ENCODE results near the gene TSPEAR.
"Not testable (repeated sequence)": the region's sequence is repeated elsewhere in the genome, so short reads cannot be mapped to it uniquely, and the experiment has no call there.

The TSPEAR gene

DNA sequence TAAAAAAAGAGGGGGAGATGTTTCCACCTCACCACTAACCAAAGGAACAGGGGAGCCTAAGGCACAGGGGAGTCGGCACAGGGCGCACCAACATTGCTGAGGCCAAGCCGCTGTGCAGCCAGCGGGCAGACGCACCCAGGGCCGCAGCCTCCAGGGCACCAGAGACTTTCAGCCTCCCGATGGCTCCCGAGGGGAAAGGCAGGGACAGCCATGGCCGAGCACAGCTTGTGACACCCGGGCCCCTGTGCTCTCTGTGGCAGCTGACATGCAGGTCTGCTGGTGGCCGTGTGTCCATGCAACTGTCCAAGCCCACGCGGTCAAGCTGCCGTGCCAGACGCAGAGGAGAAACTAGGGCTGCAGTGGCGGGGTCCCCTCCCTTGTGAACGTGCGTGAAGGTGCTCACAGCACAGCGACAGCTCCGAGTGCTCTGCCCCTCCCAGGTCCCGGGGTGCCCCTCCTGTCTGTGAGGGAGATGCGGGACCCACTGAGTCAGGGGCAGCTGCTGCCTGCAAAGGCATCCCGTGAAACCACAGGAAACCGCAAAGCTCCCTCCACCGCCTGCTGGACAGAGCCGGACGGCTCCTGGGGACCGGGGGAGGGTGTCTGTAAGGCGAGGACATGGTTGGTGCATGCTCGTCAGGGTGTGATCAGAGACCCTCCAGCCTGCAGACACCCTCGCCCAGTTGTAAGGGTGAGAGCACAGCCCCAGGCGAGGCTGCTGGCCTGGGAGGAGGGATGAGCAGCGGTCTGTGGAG lies 62.6 kb downstream of the TSPEAR start:
- DNase-seq = no peak

DNA sequence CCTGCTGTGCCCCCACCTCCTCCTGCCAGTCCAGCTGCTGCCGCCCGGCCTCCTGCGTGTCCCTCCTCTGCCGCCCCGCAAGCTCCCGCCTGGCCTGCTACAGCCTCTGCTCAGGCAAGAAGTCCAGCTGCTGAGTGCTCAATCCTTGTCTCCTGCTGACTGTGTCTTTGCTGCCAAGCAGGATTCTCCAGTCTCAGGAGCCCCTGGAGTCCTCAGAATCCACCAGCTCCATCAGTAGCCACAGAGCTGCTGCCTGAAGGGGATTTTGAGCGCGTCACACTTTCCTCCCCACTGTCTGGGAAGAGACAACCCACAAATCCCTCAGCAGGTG lies 64.2 kb downstream of the TSPEAR start:
- DNase-seq = no peak

DNA sequence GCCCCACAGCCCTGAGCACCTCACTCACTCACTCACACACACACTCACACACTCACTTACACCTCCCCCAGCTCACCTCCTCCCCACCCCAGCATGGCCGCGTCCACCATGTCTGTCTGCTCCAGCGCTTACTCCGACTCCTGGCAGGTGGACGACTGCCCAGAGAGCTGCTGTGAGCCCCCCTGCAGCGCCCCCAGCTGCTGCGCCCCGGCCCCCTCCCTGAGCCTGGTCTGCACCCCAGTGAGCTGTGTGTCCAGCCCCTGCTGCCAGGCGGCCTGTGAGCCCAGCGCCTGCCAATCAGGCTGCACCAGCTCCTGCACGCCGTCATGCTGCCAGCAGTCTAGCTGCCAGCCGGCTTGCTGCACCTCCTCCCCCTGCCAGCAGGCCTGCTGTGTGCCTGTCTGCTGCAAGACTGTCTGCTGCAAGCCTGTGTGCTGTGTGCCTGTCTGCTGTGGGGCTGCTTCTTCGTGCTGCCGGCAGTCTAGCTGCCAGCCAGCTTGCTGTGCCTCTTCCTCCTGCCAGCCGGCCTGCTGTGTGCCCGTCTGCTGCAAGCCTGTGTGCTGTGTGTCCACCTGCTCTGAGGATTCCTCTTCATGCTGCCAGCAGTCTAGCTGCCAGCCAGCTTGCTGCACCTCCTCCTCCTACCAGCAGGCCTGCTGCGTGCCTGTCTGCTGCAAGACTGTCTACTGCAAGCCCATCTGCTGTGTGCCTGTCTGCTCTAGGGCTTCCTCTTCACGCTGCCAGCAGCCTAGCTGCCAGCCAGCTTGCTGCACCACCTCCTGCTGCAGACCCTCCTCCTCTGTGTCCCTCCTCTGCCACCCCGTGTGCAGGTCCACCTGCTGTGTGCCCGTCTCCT lies 64.8 kb downstream of the TSPEAR start, which contains the start of gene KRTAP10-11:
TSS of gene KRTAP10-11 (plus strand) at position 49 of the 856 bp plus-strand sequence. CDS start at position 94, 45 bp downstream.
- not testable (repeated sequence) for DNase-seq

DNA sequence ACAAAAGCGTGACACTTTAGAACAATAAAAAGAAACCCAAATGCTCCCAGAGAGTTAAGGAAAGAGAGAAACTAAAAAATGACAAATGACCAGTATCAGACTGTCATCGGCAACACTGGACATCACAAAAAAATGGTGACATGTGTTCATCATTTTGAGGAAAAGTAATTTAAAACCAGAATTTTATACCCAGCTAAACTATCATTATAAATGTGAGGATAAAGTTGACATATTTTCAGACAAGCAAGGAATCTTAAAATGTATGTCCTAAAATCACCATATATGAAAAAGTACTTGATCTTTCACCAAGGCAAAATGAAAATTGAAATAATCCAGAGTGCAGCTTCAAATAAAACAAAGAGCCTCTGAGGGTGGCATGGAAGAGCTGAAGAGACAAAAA lies 66.5 kb downstream of the TSPEAR start:
- no peak for DNase-seq

DNA sequence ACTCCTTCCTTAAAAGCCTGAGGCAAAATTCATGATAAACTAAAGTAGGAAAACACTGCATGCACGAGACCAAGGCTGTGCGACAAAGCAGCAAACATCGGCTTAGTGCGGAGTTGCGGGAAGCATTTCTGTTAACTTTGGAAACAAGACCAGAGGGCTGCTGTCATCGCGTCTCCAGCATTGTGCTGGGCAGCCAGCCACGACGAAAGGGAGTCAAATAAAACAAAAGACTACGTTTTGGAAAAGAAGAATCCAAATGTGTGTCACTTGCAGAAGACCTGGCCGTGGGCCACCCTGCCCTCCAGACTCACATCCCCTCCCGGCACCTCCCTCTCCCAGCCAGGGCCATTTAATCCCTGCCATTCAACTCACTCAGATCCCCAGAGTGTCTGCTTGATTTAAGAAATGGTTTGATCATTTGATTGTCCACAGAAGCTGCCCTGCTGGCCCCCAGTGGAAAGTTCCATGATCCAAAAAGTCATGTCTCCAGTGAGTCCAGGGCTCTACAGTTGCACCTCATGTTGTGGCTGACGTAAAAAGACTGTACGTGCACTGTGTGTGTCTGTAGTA lies 67.5 kb downstream of the TSPEAR start:
- DNase-seq = no peak

DNA sequence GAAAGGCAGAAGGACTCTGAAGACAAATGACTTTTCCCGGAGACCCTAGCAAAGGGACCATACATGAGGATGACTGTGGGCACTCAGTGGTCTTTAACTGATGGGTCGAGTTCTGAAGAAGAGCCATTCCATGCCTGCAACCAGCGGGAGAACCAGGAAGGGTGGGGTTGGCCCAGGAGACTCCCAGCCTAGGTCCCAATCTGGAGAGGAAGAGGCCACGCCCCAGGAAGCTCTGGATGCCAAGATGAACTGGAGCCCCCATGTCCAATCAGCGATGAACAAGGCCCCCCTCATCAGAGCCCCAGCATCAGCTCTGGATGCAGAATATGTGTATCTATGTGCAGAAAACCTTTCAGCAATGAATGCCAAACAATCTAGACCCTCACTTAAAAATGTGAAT lies 70.6 kb downstream of the TSPEAR start:
- DNase-seq = no peak

DNA sequence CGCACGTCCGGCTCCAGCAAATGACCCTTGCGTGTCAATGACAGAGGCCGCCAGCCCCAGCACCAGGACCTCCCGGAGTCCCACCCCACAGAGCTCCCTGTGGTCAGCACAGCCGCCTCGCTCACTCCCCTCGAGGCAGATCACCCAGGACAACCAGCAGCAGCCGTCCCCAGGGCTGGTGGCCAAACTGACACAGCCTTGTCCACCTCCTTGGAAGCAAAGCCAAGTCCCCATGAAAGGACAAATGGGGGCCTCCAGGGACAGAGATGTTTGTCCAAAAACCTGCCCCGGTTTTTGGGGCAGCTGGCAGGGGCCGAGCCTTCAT lies 72.1 kb downstream of the TSPEAR start:
- no peak for DNase-seq

DNA sequence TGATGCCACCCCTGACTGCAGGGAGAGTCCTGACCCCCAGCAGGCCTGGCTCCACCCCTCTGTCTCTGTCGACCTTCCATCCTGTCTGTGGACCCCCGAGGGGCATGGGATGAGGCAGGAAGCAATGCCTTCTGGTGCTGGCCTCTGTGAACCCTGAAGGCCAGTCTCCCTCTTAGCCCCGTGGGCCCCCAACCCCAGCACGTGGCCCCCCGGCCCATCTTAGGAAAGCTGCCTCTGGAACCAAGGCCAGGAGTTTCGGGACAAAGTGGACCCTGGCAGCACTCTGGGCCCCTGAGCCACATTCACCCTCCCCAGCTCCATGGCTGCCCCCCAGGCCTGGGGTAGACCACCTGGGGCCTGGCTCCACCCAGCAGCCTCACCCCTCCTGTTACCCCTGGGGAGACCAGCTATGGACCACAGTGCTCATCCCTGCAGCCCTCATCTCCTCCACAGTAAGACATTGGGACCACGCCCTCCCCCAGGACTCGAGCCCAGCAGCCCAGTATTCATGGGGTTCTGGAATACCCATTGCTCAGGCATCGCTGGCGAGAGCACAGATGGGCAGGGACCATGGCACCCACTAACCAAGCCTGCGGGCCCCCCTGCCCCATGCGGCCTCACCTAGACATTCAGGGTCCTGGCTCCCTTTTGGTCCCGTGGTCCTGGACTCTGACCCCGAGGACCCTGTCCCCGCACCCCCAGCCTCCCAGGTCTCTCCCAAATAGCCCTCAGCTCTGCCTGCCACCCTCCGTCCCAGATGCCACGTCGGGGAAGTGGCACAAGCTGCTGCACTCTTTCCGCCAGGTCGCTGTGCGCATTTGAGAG lies 72.7 kb downstream of the TSPEAR start:
- not testable (repeated sequence) for DNase-seq

DNA sequence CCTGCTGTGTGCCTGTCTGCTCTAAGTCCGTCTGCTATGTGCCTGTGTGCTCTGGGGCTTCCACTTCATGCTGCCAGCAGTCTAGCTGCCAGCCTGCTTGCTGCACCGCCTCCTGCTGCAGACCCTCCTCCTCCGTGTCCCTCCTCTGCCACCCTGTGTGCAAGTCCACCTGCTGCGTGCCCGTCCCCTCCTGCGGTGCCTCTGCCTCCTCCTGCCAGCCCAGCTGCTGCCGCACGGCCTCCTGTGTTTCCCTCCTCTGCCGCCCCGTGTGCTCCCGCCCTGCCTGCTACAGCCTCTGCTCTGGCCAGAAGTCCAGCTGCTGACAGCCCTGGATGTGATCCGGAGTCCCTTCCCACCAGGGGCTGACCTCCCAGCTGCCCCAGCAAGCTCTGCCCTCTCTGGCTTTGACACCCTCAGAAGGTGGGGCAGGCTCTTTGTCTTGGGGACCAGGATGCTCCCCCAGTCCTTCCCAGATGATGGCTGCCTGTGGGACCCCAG lies 73.5 kb downstream of the TSPEAR start:
- DNase-seq = peak; percentile 20

DNA sequence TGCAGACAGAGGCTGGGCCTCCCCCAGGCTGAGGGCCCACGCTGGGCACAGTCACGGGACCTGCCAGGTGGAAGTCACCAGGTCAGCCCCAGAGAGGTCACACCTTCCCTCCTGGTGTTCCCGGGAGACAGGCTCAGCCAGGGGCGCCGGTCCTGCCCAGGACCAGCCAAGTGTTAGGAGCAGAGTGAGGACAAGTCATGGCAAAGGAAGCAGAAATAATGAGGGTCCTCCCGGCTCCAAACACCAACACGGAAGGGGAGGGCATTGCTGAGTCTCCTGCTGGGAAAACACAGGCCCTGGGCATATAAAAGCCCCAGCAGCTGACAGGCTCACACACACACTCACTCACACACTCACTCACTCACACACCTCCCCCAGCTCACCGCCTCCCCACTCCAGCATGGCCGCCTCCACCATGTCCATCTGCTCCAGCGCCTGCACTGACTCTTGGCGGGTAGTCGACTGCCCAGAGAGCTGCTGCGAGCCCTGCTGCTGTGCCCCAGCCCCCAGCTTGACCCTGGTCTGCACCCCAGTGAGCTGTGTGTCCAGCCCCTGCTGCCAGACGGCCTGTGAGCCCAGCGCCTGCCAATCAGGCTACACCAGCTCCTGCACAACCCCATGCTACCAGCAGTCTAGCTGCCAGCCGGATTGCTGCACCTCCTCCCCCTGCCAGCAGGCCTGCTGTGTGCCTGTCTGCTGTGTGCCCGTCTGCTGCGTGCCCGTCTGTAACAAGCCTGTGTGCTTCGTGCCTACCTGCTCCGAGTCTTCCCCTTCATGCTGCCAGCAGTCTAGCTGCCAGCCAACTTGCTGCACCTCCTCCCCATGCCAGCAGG lies 74.1 kb downstream of the TSPEAR start, which contains the start of gene KRTAP10-10:
TSS of gene KRTAP10-10 (plus strand) at position 339 of the 833 bp plus-strand sequence. CDS start at position 401, 62 bp downstream.
- no peak for DNase-seq

DNA sequence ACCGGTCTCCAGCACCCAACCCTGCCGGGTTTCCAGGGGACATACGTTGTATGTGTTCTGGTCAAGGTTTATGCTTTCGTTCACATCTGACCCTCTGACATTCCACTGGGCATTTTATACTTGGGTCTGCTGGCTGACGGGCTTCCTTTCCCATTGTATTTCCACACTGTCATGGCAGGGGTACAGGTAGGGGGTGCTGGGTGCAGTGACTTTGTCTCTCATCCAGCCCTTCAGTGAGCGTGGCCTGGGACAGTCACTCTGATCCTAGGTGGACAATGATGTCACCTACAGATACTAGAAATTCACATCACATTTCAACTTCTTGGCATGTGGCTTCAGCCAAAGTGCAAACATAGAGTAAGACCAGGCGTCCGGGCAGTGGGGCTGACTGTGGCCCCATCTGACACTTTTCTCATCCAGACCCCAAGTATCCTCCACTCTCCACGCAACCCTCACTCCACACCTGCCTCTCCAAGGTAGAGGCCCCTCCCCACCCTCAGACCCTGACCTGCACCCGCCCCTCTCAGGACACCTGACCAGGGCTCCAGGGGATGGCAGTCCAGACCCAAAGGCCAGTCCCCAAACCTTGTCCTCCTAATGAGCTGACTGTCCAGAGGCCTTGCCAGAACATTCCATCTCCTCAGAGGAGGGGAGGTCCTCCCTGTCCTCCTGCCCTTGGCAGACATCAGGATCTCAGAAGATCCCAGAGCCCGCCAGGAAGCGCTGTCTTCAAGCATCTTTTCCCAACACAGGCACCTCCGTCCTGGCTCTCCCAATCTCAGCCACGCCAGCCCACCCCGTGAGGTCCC lies 75.0 kb downstream of the TSPEAR start:
- no peak for DNase-seq

DNA sequence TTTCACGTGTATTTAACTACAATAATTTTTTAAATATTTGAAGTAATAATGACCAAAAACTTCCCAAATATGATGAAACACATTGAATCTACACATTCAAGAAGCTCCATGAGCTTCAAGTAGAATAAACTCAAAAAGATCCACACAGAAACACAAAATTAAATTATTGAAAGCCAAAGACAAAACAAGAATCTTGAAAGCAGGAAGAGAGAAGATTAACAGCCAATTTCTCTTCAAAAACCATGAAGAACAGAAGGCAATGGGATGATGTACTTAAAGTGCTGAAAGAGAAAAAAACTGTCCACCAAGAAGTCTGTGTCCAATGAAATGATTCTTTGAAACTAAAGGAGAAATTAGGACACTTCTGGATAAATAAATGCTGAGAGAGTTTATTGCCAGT lies 79.3 kb downstream of the TSPEAR start:
- DNase-seq = no peak

DNA sequence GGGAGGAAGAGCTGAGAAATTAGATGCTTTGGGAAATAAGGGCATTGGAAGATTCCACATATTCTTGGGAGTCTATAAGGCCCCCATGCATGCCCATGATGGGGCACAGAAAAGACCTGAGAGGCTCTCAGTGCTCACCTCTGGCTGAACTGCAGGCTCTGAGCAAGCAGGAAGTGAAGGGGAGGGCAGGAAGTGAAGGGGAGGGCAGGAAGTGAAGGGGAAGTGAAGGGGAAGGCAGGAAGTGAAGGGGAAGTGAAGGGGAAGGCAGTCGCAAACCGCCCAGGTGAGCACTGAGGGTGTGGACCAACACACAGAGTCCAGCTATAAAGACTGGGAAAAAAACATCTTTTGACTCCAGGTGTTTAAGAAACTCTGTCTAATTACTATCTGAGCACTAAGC lies 80.9 kb downstream of the TSPEAR start:
- no peak for DNase-seq

DNA sequence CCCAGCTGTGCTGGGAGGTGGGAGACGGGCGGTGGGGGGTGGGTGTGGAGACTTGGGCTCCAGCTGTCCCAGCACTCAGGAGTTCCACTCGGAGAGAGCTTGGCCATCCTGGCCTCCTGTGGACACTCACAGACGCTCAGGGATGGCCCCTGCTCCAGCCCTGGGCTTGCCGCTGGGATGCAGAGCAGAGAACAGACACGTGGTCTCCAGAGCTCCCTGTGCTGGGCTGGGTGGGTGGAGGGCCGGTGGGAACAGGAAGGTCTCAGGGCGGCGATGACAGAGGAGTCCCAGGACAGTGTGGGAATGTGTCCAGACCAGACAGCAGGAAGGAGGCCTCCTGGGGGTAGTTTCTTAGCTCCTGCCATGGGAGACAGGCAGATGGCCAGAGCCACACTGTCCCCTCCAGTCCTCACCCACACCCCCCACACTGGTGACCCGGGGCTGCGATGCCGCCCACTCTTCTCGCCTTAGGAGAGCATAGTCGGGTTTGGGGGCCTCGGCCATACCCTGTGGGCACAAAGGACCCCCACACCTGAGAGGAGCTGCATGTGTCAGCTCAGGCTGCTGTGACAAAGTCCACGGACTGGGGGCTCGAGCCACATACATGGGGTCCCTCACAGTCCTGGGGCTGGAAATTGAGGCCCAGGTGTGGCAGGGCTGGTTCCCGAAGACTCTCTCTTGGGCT lies 82.5 kb downstream of the TSPEAR start:
- DNase-seq = no peak

DNA sequence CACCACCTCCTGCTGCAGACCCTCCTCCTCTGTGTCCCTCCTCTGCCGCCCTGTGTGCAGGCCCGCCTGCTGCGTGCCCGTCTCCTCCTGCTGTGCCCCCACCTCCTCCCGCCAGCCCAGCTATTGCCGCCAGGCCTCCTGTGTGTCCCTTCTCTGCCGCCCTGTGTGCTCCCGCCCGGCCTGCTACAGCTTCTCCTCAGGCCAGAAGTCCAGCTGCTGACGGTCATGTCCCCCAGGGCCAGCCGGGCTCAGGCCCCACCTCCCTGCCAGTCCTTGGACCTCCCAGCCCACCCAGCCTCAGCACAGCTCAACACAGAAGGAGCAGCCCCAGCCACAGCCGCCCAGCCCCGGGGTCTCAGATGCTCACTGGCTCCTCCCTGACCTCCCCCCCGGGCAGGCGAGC lies 83.5 kb downstream of the TSPEAR start:
- DNase-seq = not testable (repeated sequence)

DNA sequence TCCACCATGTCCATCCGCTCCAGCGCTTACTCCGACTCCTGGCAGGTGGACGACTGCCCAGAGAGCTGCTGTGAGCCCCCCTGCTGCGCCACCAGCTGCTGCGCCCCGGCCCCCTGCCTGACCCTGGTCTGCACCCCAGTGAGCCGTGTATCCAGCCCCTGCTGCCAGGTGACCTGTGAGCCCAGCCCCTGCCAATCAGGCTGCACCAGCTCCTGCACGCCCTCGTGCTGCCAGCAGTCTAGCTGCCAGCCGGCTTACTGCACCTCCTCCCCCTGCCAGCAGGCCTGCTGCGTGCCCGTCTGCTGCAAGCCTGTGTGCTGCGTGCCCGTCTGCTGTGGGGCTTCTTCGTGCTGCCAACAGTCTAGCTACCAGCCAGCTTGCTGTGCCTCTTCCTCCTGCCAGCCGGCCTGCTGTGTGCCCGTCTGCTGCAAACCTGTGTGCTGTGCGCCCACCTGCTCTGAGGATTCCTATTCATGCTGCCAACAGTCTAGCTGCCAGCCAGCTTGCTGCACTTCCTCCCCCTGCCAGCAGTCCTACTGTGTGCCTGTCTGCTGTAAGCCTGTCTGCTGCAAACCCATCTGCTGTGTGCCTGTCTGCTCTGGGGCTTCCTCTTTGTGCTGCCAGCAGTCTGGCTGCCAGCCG lies 84.1 kb downstream of the TSPEAR start:
- peak; percentile 19 for DNase-seq

DNA sequence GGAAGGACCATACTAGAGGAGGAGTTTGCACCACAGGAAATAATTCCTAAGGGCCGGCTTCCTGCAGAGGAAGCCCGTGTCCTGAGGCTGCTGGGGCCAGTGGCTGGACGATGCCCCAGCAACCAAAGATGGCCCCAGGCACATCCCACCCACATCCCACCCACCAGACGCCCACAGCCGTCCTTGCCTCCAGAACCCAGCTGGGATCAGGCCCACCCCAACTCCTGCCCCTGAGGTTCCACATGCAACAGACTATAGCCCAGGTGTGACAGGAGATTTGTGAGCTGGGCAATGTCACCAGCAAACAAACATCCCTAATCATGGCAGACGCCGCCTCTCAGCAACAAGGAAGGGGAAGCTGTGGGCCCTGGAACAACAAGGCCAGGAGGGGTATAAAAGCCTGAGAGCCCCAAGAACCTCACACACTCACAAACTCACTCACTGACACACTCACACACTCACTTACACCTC lies 84.7 kb downstream of the TSPEAR start, which contains the start of gene KRTAP10-9:
TSS of gene KRTAP10-9 (plus strand) at position 421 of the 471 bp plus-strand sequence. CDS start 79 bp downstream, outside the sequence.
- DNase-seq = no peak

DNA sequence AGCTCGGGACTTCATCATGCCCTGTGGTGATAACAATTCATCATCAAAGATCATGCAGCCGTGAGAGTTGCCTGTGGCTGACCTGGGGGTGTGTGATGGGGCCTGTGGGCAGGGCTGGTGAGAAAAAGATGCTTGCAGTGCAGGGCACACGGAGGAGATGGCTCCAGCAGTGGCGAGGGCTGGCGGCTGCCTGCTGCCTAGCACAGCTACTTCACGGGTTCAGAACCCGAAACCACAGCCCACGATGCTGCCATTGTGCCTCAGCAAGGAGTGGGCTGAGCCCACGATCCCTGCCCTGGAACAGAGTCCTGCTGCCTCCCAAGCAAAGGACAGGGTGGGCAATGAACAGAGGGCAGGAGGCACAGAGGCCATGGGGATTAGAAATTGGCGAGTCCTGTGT lies 85.1 kb downstream of the TSPEAR start:
- no peak for DNase-seq

DNA sequence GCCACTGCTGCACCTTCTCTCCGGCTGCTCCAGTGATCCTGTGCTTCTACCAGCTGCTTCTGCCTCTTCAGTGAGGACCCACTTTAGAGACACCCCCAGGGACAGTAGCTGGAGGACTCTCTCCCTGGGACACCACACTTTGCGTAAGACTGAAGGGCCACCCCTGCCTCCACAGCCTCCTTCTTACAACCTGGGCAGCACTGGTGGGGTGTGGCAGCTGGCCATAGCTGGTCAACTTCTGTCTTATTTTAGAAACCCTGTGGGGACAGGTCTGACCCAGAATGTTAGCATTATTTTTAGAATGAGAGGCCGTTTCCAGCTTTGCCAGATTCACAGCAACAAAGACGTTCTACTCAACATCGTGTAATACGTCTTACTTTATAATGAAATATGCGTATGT lies 85.6 kb downstream of the TSPEAR start:
- DNase-seq = no peak
